ENCODE results near the gene DAAM1. TPM values are rescaled to one million over a fixed set of nuclear protein-coding genes. Genes with fewer than 3 reads are reported as not detected.

DAAM1 gene
- total RNA-seq, 1 donor from 2014 or later, result 146 TPM

GRCh38 chr14:59330455-59330854 lies 142.0 kb downstream of the DAAM1 start:
- peaks cover 2% of the 10 kb centered on the region for H3K4me1 Mint-ChIP-seq (ENCODE audit: low read depth, unreplicated experiment)

GRCh38 chr14:59331217-59331616 lies 142.8 kb downstream of the DAAM1 start:
- no peak for DNase-seq
- Mint-ChIP-seq H3K9me3 (ENCODE audit: unreplicated experiment) (peaks cover 1% of the 10 kb centered on the region), H3K4me1 (ENCODE audit: low read depth, unreplicated experiment) (peaks cover 2% of the 10 kb centered on the region), H3K4me3 (ENCODE audit: unreplicated experiment) (no peak overlapping the region), H3K27ac (ENCODE audit: unreplicated experiment) (no peak overlapping the region), H3K27me3 (ENCODE audit: unreplicated experiment) (peaks cover 2% of the 10 kb centered on the region), H3K36me3 (ENCODE audit: unreplicated experiment) (peaks cover 5% of the 10 kb centered on the region)
- no peak for TF ChIP-seq CTCF (IDR thresholded peaks at IDR 0.05; ENCODE audit: partially characterized antibody, unreplicated experiment)

More at GRCh38 chr14:59330455-59330854, 142.0 kb downstream of the DAAM1 start:
- no peak for DNase-seq
- H3K27me3 Mint-ChIP-seq (ENCODE audit: unreplicated experiment), result peaks cover 2% of the 10 kb centered on the region
- no peak overlapping the region for H3K4me3 Mint-ChIP-seq (ENCODE audit: unreplicated experiment)
- no peak for TF ChIP-seq CTCF (IDR thresholded peaks at IDR 0.05; ENCODE audit: partially characterized antibody, unreplicated experiment)
- peaks cover 1% of the 10 kb centered on the region for H3K9me3 Mint-ChIP-seq (ENCODE audit: unreplicated experiment)
- peaks cover 5% of the 10 kb centered on the region for H3K36me3 Mint-ChIP-seq (ENCODE audit: unreplicated experiment)
- no peak overlapping the region for H3K27ac Mint-ChIP-seq (ENCODE audit: unreplicated experiment)

- peaks cover 1% of the 10 kb centered on the region for H3K9me3 Mint-ChIP-seq (ENCODE audit: unreplicated experiment)
- no peak for DNase-seq
- no peak for TF ChIP-seq CTCF (IDR thresholded peaks at IDR 0.05; ENCODE audit: partially characterized antibody, unreplicated experiment)
- no peak overlapping the region for H3K4me3 Mint-ChIP-seq (ENCODE audit: unreplicated experiment)
- H3K27ac Mint-ChIP-seq (ENCODE audit: unreplicated experiment), result no peak overlapping the region
- H3K27me3 Mint-ChIP-seq (ENCODE audit: unreplicated experiment), result peaks cover 2% of the 10 kb centered on the region
- peaks cover 2% of the 10 kb centered on the region for H3K4me1 Mint-ChIP-seq (ENCODE audit: low read depth, unreplicated experiment)
- H3K36me3 Mint-ChIP-seq (ENCODE audit: unreplicated experiment), result peaks cover 5% of the 10 kb centered on the region
Observed at GRCh38 chr14:59332727-59333126, 144.3 kb downstream of the DAAM1 start.

GRCh38 chr14:59333235-59333634 lies 144.8 kb downstream of the DAAM1 start:
- Mint-ChIP-seq H3K4me3 (ENCODE audit: unreplicated experiment) (no peak overlapping the region), H3K27me3 (ENCODE audit: unreplicated experiment) (peaks cover 2% of the 10 kb centered on the region), H3K9me3 (ENCODE audit: unreplicated experiment) (peaks cover 1% of the 10 kb centered on the region), H3K27ac (ENCODE audit: unreplicated experiment) (no peak overlapping the region), H3K36me3 (ENCODE audit: unreplicated experiment) (peaks cover 5% of the 10 kb centered on the region), H3K4me1 (ENCODE audit: low read depth, unreplicated experiment) (peaks cover 2% of the 10 kb centered on the region)
- no peak for DNase-seq
- TF ChIP-seq CTCF (IDR thresholded peaks at IDR 0.05; ENCODE audit: partially characterized antibody, unreplicated experiment), result no peak

- Mint-ChIP-seq H3K27ac (ENCODE audit: unreplicated experiment) (no peak overlapping the region), H3K36me3 (ENCODE audit: unreplicated experiment) (peaks cover 5% of the 10 kb centered on the region), H3K4me3 (ENCODE audit: unreplicated experiment) (no peak overlapping the region), H3K9me3 (ENCODE audit: unreplicated experiment) (peaks cover 1% of the 10 kb centered on the region), H3K4me1 (ENCODE audit: low read depth, unreplicated experiment) (peaks cover 2% of the 10 kb centered on the region), H3K27me3 (ENCODE audit: unreplicated experiment) (peaks cover 2% of the 10 kb centered on the region)
- TF ChIP-seq CTCF (IDR thresholded peaks at IDR 0.05; ENCODE audit: partially characterized antibody, unreplicated experiment), result no peak
- DNase-seq, result no peak
Observed at GRCh38 chr14:59333668-59334067, 145.2 kb downstream of the DAAM1 start.

All from glutamatergic neuron (in vitro differentiated cells).